WTC11 (cell line): ENCODE results near the gene RAD23A. TPM values are rescaled to one million over a fixed set of nuclear protein-coding genes. Genes with fewer than 3 reads are reported as not detected.

ENCODE experiments used
- ATAC-seq: fragments of 200-7000 bp; cut with Tn5 transposase; 2 replicates; pipeline ENCODE4 v1.10.0; 2021; ENCODE audit warnings: mild to moderate bottlenecking, moderate library complexity
- Bru-seq: library from RNA; stranded (reverse); fragments of 400-500 nt; gene quantifications from one replicate; lab custom pipeline; 2021; lab: Mats Ljungman, UMichigan
- CTCF ChIA-PET: fragments of 300-600 bp; sonication (Branson Sonifier 250); formaldehyde crosslinking; loops from one replicate; lab custom pipeline; 2021; ENCODE audit warnings: antibody characterized with exemption; lab: Charles Lee
- POLR2A ChIA-PET: fragments of 350-600 bp; sonication (Branson Sonifier 250); formaldehyde crosslinking; loops from one replicate; lab custom pipeline; 2021; ENCODE audit warnings: antibody characterized with exemption; lab: Charles Lee
- DNase-seq: peaks from one replicate; pipeline ENCODE4 v3.0.0; 2021; ENCODE audit warnings: low spot score
- H3K27ac Mint-ChIP-seq: 2 replicates; pipeline ENCODE4 v1.8.0; 2021; ENCODE audit warnings: mixed read lengths
- H3K27me3 Mint-ChIP-seq: 2 replicates; pipeline ENCODE4 v1.8.0; 2021; ENCODE audit warnings: low read depth, mild to moderate bottlenecking, moderate library complexity, mixed read lengths
- H3K36me3 Mint-ChIP-seq: 2 replicates; pipeline ENCODE4 v1.8.0; 2021; ENCODE audit warnings: mixed read lengths
- H3K4me1 Mint-ChIP-seq: 2 replicates; pipeline ENCODE4 v1.8.0; 2022; ENCODE audit warnings: mixed read lengths
- H3K4me3 Mint-ChIP-seq: 2 replicates; pipeline ENCODE4 v1.8.0; 2021; ENCODE audit warnings: mild to moderate bottlenecking, moderate library complexity, mixed read lengths
- H3K9me3 Mint-ChIP-seq: 2 replicates; pipeline ENCODE4 v1.8.0; 2021; ENCODE audit warnings: mixed read lengths
- AFF4 ChIP-seq: sonication (generic); formaldehyde crosslinking; IDR thresholded peaks from 2 replicates; pipeline ENCODE4 v1.8.1; 2023; ENCODE audit warnings: mild to moderate bottlenecking, missing genetic modification reagents, borderline replicate concordance
- AR ChIP-seq: fragments of 250-450 bp; sonication (Bioruptor Pico); IDR thresholded peaks from 2 replicates; pipeline ENCODE4 v1.9.0; 2021; ENCODE audit warnings: mild to moderate bottlenecking
- ARID4B ChIP-seq: sonication (generic); formaldehyde crosslinking; IDR thresholded peaks from 2 replicates; pipeline ENCODE4 v1.8.0; 2023; ENCODE audit warnings: missing genetic modification reagents, mild to moderate bottlenecking, borderline replicate concordance
- ATF1 ChIP-seq: sonication (generic); formaldehyde crosslinking; IDR thresholded peaks from 2 replicates; pipeline ENCODE4 v1.8.1; 2023; ENCODE audit warnings: mild to moderate bottlenecking, moderate library complexity, missing genetic modification reagents
- E2F4 ChIP-seq: sonication (generic); formaldehyde crosslinking; IDR thresholded peaks from 2 replicates; pipeline ENCODE4 v1.8.1; 2022; ENCODE audit warnings: low read depth, mild to moderate bottlenecking, moderate library complexity, missing genetic modification reagents, borderline replicate concordance
- ETV6 ChIP-seq: sonication (generic); formaldehyde crosslinking; IDR thresholded peaks from 2 replicates; pipeline ENCODE4 v1.8.1; 2022; ENCODE audit warnings: mild to moderate bottlenecking, missing genetic modification reagents
- GABPB1 ChIP-seq: sonication (generic); formaldehyde crosslinking; IDR thresholded peaks from 2 replicates; pipeline ENCODE4 v1.8.1; 2023; ENCODE audit warnings: mild to moderate bottlenecking, missing genetic modification reagents
- JUN ChIP-seq: sonication (generic); formaldehyde crosslinking; IDR thresholded peaks from 2 replicates; pipeline ENCODE4 v1.8.0; 2023; ENCODE audit warnings: mild to moderate bottlenecking, missing genetic modification reagents
- KAT7 ChIP-seq: sonication (generic); formaldehyde crosslinking; IDR thresholded peaks from 2 replicates; pipeline ENCODE4 v1.8.1; 2023; ENCODE audit warnings: missing genetic modification reagents, mild to moderate bottlenecking, borderline replicate concordance
- PREB ChIP-seq: sonication (generic); formaldehyde crosslinking; IDR thresholded peaks from 2 replicates; pipeline ENCODE4 v1.8.1; 2022; ENCODE audit warnings: mild to moderate bottlenecking, missing genetic modification reagents, moderate library complexity, borderline replicate concordance
- PRRX2 ChIP-seq: fragments of 250-450 bp; sonication (Bioruptor Pico); IDR thresholded peaks from 2 replicates; pipeline ENCODE4 v1.8.0; 2021; ENCODE audit warnings: mild to moderate bottlenecking
- SMAD4 ChIP-seq: sonication (generic); formaldehyde crosslinking; IDR thresholded peaks from 2 replicates; pipeline ENCODE4 v1.8.0; 2022; ENCODE audit warnings: mild to moderate bottlenecking, missing genetic modification reagents
- SOX15 ChIP-seq: fragments of 250-450 bp; sonication (Bioruptor Pico); IDR thresholded peaks from 2 replicates; pipeline ENCODE4 v1.9.0; 2021; ENCODE audit warnings: mild to moderate bottlenecking
- ZMAT4 ChIP-seq: fragments of 250-450 bp; sonication (Bioruptor Pico); IDR thresholded peaks from 2 replicates; pipeline ENCODE4 v1.9.0; 2021; ENCODE audit warnings: mild to moderate bottlenecking
- ZNF317 ChIP-seq: sonication (generic); formaldehyde crosslinking; IDR thresholded peaks from 2 replicates; pipeline ENCODE4 v1.8.1; 2023; ENCODE audit warnings: low read depth, mild to moderate bottlenecking, moderate library complexity, missing genetic modification reagents, borderline replicate concordance
- ZNF416 ChIP-seq: fragments of 250-450 bp; sonication (Bioruptor Pico); IDR thresholded peaks from 2 replicates; pipeline ENCODE4 v1.9.0; 2021; ENCODE audit warnings: mild to moderate bottlenecking, inconsistent platforms
- ZNF671 ChIP-seq: fragments of 250-450 bp; sonication (Bioruptor Pico); IDR thresholded peaks from 2 replicates; pipeline ENCODE4 v1.8.0; 2021; ENCODE audit warnings: mild to moderate bottlenecking
- long read RNA-seq, 3 experiments: library from RNA in 1 of 3; library from capped mRNA in 1 of 3; library from polyadenylated mRNA in 1 of 3; unstranded in 2 of 3; stranded (forward) in 1 of 3; transcript quantifications; one replicate each; pipeline ENCODE4 v2.0.0, GENCODE V29; 2021
- total RNA-seq: library from RNA; stranded (reverse); gene quantifications from 3 replicates; pipeline ENCODE4 v1.2.3, GENCODE V29; 2021

The RAD23A gene
- 84.3 to 96.6 TPM (median 96.2 TPM) in 3 replicates for total RNA-seq
- Bru-seq, nascent RNA, result percentile 79 among the genes with signal in this experiment
- long read RNA-seq, experiment 1, transcript RAD23A-203 (9 exons, 1,746 nt), result minor isoform, 232 of 616 reads
- long read RNA-seq, experiment 1, transcript RAD23A-201 (9 exons, 1,736 nt), result major isoform, 319 of 616 reads
- long read RNA-seq, experiment 1, partial matches to known transcripts, result 15 of 616 reads
- long read RNA-seq, experiment 1, other reads (novel, unspliced or antisense), result 45 of 616 reads
- long read RNA-seq, experiment 2, transcript RAD23A-203 (9 exons, 1,746 nt), result minor isoform, 39 of 166 reads
- long read RNA-seq, experiment 2, transcript RAD23A-207 (2 exons, 545 nt), result minor isoform, 16 of 166 reads
- long read RNA-seq, experiment 2, transcript RAD23A-201 (9 exons, 1,736 nt), result major isoform, 56 of 166 reads
- long read RNA-seq, experiment 2, partial matches to known transcripts, result 17 of 166 reads
- long read RNA-seq, experiment 2, other reads (novel, unspliced or antisense), result 38 of 166 reads
- long read RNA-seq, experiment 3, transcript RAD23A-203 (9 exons, 1,746 nt), result minor isoform, 37 of 117 reads
- long read RNA-seq, experiment 3, transcript RAD23A-201 (9 exons, 1,736 nt), result major isoform, 52 of 117 reads
- long read RNA-seq, experiment 3, transcript RAD23A-207 (2 exons, 545 nt), result minor isoform, 16 of 117 reads
- long read RNA-seq, experiment 3, partial matches to known transcripts, result 3 of 117 reads
- long read RNA-seq, experiment 3, other reads (novel, unspliced or antisense), result 9 of 117 reads

GRCh38 chr19:12945479-12946091 is at the start of gene RAD23A:
RAD23A (plus strand) TSS chr19:12945862; CDS start chr19:12945949, 87 bp downstream.
- H3K9me3 Mint-ChIP-seq, result no peaks in the 10 kb centered on the region
- ChIA-PET CTCF (interaction anchor here (0.8 to 1.5 kb wide), 5 partner anchors 8 to 155 kb away, joined by 3 to 11 read pairs (median 3); partner anchors contain the start of gene GCDH), POLR2A (interaction anchor here (0.6 to 1.3 kb wide), 6 partner anchors 9 to 55 kb away, joined by 3 to 10 read pairs (median 4); partner anchors contain the start of genes FARSA, GADD45GIP1 and GCDH)
- peaks cover 17% of the 10 kb centered on the region for H3K4me1 Mint-ChIP-seq
- peak within 1 kb of the TSS; percentile 98 for H3K27ac Mint-ChIP-seq
- peaks cover 70% of the 10 kb centered on the region for H3K36me3 Mint-ChIP-seq
- no peaks in the 10 kb centered on the region; the same call in 1 of the 2 replicates for H3K27me3 Mint-ChIP-seq
- DNase-seq (peak; percentile 98), ATAC-seq (peak; percentile 67)
- peak within 1 kb of the TSS; percentile 90 for H3K4me3 Mint-ChIP-seq
- TF ChIP-seq ZNF671 (CRISPR knock-in tag) (peak; percentile 97), SMAD4 (CRISPR knock-in tag) (no peak), ZMAT4 (CRISPR knock-in tag) (peak; percentile 59; the same call in 1 of the 2 replicates), ZNF416 (CRISPR knock-in tag) (peak; percentile 99), SOX15 (CRISPR knock-in tag) (no peak), ZNF317 (no peak), AFF4 (CRISPR knock-in tag) (no peak), GABPB1 (CRISPR knock-in tag) (peak; percentile 93), AR (peak; percentile 96), JUN (CRISPR knock-in tag) (no peak; the same call in 1 of the 2 replicates), KAT7 (CRISPR knock-in tag) (no peak), ARID4B (CRISPR knock-in tag) (no peak), PRRX2 (peak; percentile 96), PREB (CRISPR knock-in tag) (no peak), ETV6 (CRISPR knock-in tag) (peak; percentile 85), E2F4 (CRISPR knock-in tag) (peak; percentile 86), ATF1 (CRISPR knock-in tag) (no peak)
